C4-2B (cell line): ENCODE results near the gene RIC3.

ENCODE experiments used
- CTCF ChIP-seq: fragments of 450-650 bp; conservative IDR thresholded peaks from 2 replicates; pipeline ENCODE4 v1.5.1; 2017; ENCODE audit warnings: mild to moderate bottlenecking
- ZFX ChIP-seq: fragments of 450-650 bp; IDR thresholded peaks from 2 replicates; pipeline ENCODE4 v1.6.1; 2017

- TF ChIP-seq CTCF (no peak), ZFX (no peak)
These were observed 107.0 kb downstream of the RIC3 start for GRCh38 chr11:8061555-8062428.
